T-helper 9 cell (primary cell): ENCODE measurements around the gene ARHGEF11.

Experiments used
- DNase-seq: peaks from one replicate; pipeline ENCODE4 v3.0.0-alpha.2; 2020

ARHGEF11 gene

DNA sequence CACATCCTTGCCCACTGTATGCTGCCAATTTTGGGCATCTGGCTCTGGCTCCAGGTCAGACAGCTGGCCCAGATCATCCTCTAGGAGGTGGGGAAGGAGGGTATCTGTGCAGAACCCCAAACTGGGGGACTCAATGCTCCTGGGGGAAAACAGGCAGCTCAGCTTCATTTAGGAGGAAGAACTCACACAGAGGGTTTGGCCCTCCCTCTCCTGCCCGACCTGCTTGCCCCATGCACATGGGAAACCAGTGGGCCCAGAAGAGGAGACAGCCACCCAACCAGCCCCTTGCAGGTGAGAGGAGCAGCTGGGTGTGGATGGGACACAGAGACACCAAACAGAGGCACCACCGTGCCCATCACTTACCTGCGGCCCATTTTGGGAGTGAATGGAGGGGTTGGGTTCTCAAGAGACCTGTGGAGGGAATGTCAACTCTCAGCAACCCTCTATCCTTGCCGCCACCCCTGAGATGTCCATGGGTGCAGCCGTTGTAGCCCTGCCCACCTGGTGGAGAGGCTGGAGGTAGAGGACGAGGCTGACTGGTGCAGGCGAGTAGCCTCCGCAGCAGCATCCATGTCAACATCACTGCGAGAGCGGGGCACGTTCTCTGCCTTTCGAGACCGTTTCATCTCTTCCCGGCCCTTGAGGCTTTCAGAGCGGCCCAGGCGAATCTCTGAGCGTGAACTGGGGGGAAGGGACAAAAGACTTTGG, 97.6 kb downstream of the ARHGEF11 start:
- DNase-seq = no peak

DNA sequence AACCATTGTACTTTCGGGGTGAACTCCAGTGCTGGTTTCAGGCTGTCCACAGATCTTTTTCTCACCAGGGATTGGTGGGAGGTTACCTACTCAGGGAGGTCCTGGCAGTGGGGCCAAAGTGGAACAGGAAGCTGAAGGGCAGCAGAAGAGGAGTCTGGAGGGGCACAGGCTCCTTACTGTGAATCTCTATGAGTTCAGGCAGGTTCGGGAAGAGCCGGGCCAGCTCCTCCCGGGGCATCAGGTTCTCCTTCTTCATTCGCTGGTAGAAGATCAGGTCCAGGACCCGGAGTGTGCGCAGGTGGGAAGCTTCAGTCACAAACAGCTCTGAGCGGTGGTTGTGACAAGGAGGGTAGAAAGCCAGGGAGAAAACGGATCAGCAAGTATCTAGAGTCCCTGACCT, 98.4 kb downstream of the ARHGEF11 start:
- DNase-seq = no peak

DNA sequence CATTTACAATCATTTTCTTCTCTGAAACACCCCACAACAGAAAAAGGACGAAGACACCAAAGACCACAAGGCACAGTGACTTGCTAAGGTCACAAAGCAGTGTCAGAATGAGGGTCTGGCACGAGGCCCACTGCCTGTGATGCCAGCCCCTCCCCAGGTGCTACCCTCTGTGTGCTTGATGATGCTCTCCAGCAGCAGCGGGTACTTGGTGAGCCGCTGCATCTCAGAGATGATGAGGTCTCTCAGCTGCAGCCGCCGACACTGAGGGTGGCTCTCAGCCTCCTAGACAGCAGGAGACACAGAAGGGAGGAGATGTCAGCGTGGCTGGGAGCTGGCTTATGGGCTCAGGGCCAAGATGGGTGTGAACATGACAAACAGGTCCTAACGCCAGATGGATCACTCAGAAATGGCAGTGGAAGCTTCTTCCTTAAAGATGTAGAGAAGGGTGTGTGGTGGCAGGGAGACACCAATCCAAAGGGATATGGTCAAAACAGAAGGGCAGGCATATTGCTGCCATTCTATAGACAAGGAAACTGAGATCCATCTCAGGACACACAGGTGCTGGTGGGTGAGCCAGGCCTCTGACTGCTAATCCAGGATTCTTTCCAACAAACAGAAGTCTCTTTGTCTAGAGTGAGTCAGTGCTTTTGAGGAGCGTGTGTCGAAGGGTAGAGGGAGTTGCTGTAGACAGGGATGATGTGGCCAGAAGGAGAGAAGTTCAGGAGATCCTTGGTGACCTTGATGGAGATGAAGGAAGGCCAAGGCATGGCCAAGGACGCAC, 99.5 kb downstream of the ARHGEF11 start:
- no peak for DNase-seq

- DNase-seq = no peak
These were observed 100.7 kb downstream of the ARHGEF11 start for GRCh38 chr1:156944848-156945247.

DNA sequence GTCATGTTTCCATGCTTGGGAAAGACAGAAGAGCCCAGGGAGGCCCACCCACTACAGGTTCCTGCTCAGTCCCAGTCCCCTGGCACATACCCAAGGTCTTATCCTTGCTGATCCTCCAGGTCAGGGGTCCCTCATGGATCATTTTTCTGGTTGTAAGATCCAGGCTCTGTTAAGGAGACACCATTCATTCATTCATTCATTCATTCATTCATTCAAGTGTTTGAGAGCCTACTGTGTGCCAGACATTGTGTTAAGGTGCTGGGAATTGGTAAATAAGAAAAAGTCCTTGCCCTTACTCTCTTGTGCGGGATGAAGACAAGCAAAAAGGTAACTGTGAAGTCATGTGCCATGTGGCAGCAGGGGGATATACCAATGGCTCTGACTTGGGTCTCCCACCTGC, 101.3 kb downstream of the ARHGEF11 start:
- DNase-seq = no peak

DNA sequence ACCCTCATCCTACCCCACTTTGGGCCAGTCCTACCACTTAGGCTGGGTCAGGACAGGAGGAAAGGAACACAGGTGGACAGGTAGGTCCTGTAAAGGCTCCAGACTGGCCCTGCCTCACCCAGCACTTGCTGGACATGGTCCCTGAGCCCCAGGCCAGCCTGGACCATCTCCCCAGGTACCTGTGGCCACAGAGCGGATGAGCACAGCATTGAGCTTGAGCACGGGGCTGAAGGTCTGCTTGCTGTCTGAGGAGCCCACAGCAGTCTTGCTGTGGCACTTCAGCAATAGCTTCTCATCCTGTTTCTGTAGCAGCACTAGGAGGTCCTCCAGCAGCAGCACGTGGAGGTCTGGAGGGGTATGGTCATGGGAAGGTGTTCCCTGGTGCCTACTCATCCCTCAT, 101.8 kb downstream of the ARHGEF11 start:
- no peak for DNase-seq

DNA sequence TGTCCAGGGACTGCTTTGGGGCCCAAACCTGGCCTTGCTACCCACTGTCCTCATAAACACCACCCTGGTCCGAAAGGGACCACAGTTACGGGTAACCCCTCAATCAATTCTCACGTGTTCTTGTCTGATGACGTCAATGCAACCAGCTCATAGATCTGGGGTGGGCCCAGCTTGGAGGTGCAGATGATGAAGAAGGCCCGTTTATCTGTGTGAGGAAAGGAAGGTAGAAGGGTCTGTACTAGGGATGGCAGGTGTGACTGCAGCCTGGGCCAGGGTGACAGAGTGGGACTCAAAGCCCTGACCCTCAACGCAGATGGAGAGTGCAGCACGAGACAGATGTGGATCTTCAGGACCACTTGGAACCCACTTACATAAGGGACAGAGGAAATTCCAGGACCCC, 103.0 kb downstream of the ARHGEF11 start:
- no peak for DNase-seq

DNA sequence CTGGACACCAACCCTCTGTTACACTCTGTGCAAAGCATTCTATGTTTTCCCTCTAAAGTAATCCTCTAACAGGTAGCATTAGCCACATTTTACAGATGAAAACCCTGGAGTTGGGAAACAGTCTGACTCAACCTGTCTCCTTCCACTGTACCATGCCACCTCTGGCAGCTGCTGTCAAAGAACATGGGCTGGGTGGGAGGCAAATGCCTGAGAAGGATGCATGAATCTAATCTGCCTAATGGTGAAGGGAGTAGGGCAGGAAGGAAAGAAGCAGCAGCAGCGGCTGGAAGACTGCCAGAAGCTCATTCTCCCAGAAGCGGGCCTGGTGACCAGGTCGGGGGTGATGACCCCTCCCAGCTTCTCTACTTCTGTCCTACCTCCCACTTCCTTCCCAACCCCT, 103.4 kb downstream of the ARHGEF11 start:
- DNase-seq = no peak

GRCh38 chr1:156941675-156942074, 103.9 kb downstream of the ARHGEF11 start:
- no peak for DNase-seq

DNA sequence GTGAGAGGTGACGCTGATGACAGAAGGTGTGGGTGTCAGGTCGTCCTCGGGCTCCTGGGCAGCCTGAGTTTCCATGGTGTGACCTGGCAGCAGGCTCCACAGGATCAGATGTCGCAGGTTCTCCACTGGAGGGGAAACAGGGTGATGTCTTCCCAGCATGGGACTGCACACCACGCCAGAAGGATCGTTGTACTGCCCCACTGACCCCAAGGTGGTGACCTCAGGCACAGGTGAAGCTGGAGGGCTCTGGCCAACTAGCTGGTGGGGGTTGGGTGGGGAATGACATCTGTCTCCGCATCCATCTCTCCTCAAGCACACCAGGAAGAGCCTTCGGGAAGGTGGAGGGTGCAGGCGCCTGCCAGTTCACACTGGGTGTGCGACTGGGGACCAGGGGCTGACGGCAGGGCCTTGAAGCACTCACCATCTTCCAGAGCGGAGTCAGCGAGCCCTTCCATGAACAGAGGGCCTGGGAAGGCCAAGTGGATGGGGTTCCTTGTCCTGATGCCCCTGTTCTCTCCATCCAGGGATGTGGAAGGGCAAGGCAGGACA, 105.7 kb downstream of the ARHGEF11 start:
- no peak for DNase-seq

DNA sequence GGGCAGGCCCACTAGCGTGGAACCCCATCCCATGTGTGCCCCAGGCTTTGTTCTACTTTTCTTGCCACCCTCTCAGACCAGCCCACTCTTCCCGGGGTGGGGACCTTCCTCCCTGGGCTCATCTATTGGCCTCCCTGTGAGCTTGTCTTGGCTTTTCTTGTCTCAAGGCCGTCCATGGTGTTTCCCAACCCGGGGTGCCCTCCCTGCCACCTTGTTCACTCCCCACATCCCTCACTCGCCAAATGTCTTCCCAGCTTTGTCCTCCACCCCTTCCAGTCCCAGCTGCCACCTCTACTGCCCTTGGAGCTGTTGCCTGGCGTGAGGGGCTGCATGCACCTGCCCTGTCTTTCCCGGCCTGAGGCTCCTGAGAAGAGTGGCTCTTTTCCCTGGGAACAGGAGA, 106.7 kb downstream of the ARHGEF11 start:
- no peak for DNase-seq

- DNase-seq = no peak
These were observed 107.7 kb downstream of the ARHGEF11 start for GRCh38 chr1:156937883-156938282.

GRCh38 chr1:156936721-156937220, 108.8 kb downstream of the ARHGEF11 start:
- no peak for DNase-seq

GRCh38 chr1:156936191-156936590, 109.4 kb downstream of the ARHGEF11 start:
- DNase-seq = no peak

GRCh38 chr1:156935505-156936128, 109.9 kb downstream of the ARHGEF11 start:
- no peak for DNase-seq

DNA sequence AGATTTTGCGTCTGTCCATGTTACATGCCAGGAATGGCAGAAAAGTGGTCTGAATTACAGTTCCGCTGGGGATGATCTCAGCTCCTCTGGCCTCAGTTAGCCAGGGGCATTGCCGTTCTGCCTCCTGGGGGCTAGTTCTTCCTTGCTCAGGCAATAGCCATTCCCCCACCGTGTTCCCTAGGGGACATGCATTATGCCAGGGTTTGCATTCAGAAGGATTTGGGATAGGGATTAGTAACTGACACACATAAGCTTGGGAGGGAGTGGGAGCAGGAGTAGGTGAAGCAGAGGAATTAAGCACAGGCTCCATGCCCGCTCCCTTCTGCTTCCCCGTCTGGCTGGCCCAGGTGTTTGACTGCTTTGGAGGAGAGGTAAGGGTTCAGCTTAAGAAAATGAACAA, 112.4 kb downstream of the ARHGEF11 start:
- no peak for DNase-seq

DNA sequence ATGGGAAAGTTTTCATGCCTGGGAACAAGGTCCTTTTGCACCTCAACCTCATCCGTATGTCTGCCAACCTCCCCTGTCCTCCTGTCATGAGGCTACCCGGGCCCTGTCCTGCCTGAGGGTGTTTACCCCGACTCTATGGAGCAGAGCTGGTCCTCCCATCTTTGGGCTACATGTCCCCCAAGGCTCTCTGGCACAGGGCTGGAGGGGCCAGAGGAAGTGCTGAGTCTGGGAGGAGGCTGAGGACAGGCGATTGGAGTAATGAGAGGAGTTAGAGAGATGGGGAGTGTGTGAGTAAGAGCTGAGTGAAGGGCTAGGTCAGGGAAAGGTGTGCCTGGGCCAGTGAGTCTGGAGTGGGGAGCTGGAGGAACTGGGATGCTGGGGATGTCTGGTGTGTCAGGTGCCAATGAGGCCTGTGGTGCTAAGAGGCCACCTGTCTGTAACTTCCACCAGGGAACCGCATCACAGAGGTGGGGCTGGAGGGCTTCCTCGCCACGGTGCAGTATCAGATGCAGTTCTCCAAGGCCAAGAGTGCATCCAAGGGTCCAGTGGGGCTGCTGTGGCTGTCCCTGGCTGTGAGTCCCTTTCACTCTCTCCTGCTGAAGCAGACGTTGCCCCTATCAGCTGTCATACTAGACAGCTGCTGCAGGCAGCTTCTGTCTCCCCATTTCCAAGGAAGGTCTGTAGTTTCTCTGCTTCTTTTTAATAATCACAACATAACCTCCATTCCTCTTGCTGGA, 113.4 kb downstream of the ARHGEF11 start:
- DNase-seq = no peak

GRCh38 chr1:156931211-156931952, 114.2 kb downstream of the ARHGEF11 start:
- DNase-seq = no peak

DNA sequence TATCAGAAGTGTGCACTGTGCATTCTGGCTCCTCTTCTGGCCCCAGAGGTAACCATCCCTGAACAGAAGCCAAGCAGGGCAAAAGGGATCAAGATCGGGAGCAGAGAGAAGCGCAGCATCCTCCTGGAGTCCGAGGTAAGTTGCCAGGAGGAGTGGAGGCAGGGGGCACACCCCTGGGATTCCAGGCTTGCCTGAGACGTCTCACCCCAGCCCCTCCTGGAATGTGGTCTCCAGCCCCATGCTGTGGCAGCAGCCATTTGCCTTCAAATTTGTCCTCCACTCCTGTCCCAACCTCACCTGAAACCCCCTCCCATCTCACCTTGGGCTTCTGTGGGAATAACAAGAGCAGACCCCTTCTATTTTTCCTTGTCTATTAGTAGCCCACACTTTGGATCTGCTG, 115.1 kb downstream of the ARHGEF11 start:
- DNase-seq = no peak

- DNase-seq = no peak
These were observed 115.8 kb downstream of the ARHGEF11 start for GRCh38 chr1:156929596-156930238.

DNA sequence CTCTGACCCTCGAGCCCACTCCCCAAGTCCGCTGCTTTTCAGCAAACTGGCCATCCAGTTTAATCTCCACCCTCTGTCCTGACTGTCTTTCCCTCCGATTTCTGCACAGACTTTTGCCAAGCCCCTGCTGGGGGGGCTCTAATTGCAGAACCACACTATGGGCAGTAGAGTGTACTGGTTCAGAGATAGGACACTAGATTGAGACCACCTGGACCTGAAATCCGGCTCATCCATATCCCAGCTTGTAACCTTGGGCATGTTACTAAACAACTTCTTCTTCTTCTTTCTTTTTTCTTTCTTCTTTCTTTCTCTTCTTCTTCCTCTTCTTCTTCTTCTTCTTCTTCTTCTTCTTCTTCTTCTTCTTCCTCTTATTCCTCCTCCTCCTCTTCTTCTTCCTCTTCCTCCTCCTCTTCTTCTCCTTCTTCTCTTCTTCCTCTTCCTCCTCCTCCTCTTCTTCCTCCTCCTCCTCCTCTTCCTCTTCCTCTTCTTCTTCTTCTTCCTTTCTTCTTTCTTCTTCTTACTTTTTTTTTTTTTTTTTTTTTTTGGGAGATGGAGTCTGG, 117.4 kb downstream of the ARHGEF11 start:
- DNase-seq = no peak
